ENCODE data around the gene XYLT1. TPM values are rescaled to one million over a fixed set of nuclear protein-coding genes. Genes with fewer than 3 reads are reported as not detected.

XYLT1 gene
- total RNA-seq, 2 donors from 2014 or later: 8.4 to 22.5 TPM

- peak in 1 of 2 donors; percentile 29 for ATAC-seq
- intact Hi-C loops (cut with DNase I): no loop called here
These were observed 116.6 kb downstream of the XYLT1 start for GRCh38 chr16:17354141-17354601.

GRCh38 chr16:17353561-17353960 lies 117.2 kb downstream of the XYLT1 start:
- intact Hi-C loops (cut with DNase I): no loop called here
- DNase-seq (no peak), ATAC-seq (no peak)

More at GRCh38 chr16:17354141-17354601, 116.6 kb downstream of the XYLT1 start:
- DNase-seq: no peak

- ATAC-seq: no peak
- intact Hi-C loops (cut with DNase I): no loop called here
- no peak for DNase-seq
These were observed 119.2 kb downstream of the XYLT1 start for GRCh38 chr16:17351441-17352035.

- peak in 1 of 2 donors; percentile 41 for ATAC-seq
- intact Hi-C loops (cut with DNase I): no loop called here
These were observed 120.6 kb downstream of the XYLT1 start for GRCh38 chr16:17350207-17350606.

GRCh38 chr16:17348826-17349225 lies 121.9 kb downstream of the XYLT1 start:
- DNase-seq: no peak
- intact Hi-C loops (cut with DNase I): loop anchor here in 1 of 2 donors (5.0 to 10.0 kb wide), 3 partner anchors 48 to 484 kb away; no protein-coding TSS in a partner anchor
- no peak for ATAC-seq

More at GRCh38 chr16:17350207-17350606, 120.6 kb downstream of the XYLT1 start:
- DNase-seq: no peak

GRCh38 chr16:17348042-17348783 lies 122.5 kb downstream of the XYLT1 start:
- no peak for DNase-seq
- intact Hi-C loops (cut with DNase I): loop anchor here in 1 of 2 donors (5.0 to 10.0 kb wide), 3 partner anchors 49 to 483 kb away; no protein-coding TSS in a partner anchor

GRCh38 chr16:17347624-17348023 lies 123.1 kb downstream of the XYLT1 start:
- intact Hi-C loops (cut with DNase I): loop anchor here in 1 of 2 donors (5.0 to 10.0 kb wide), 3 partner anchors 50 to 483 kb away; no protein-coding TSS in a partner anchor
- ATAC-seq: peak; percentile 67 to 87
- DNase-seq: peak; percentile 54

More at GRCh38 chr16:17348042-17348783, 122.5 kb downstream of the XYLT1 start:
- ATAC-seq: no peak

GRCh38 chr16:17346621-17347569 lies 123.9 kb downstream of the XYLT1 start:
- intact Hi-C loops (cut with DNase I): loop anchor here in 1 of 2 donors (5.0 to 10.0 kb wide), 3 partner anchors 50 to 482 kb away; no protein-coding TSS in a partner anchor
- peak; percentile 40 to 67 for ATAC-seq
- no peak for DNase-seq

- ATAC-seq (peak; percentile 51 to 62), DNase-seq (peak; percentile 70)
- intact Hi-C loops (cut with DNase I): loop anchor here in 1 of 2 donors (5.0 to 10.0 kb wide), 3 partner anchors 52 to 480 kb away; no protein-coding TSS in a partner anchor
These were observed 125.7 kb downstream of the XYLT1 start for GRCh38 chr16:17345043-17345442.

- intact Hi-C loops (cut with DNase I): loop anchor here in 1 of 2 donors (5.0 to 10.0 kb wide), 3 partner anchors 41 to 479 kb away; no protein-coding TSS in a partner anchor
- peak; percentile 8 to 20 for ATAC-seq
- no peak for DNase-seq
These were observed 127.0 kb downstream of the XYLT1 start for GRCh38 chr16:17343728-17344127.

- peak in 1 of 2 donors; percentile 8 for ATAC-seq
- intact Hi-C loops (cut with DNase I): loop anchor here in 1 of 2 donors (5.0 to 10.0 kb wide), 3 partner anchors 41 to 478 kb away; no protein-coding TSS in a partner anchor
These were observed 127.7 kb downstream of the XYLT1 start for GRCh38 chr16:17343028-17343427.

GRCh38 chr16:17342031-17342430 lies 128.7 kb downstream of the XYLT1 start:
- ATAC-seq (no peak), DNase-seq (no peak)
- intact Hi-C loops (cut with DNase I): loop anchor here in 1 of 2 donors (5.0 to 10.0 kb wide), 3 partner anchors 40 to 477 kb away; no protein-coding TSS in a partner anchor

More at GRCh38 chr16:17343028-17343427, 127.7 kb downstream of the XYLT1 start:
- no peak for DNase-seq

GRCh38 chr16:17340804-17341203 lies 130.0 kb downstream of the XYLT1 start:
- ATAC-seq (no peak), DNase-seq (no peak)
- intact Hi-C loops (cut with DNase I): loop anchor here in 1 of 2 donors (5.0 to 10.0 kb wide), 3 partner anchors 39 to 476 kb away; no protein-coding TSS in a partner anchor

- DNase-seq (peak; percentile 56), ATAC-seq (peak; percentile 52 to 81)
- intact Hi-C loops (cut with DNase I): loop anchor here in 1 of 2 donors (5.0 to 10.0 kb wide), 3 partner anchors 38 to 475 kb away; no protein-coding TSS in a partner anchor
These were observed 130.8 kb downstream of the XYLT1 start for GRCh38 chr16:17339764-17340541.

GRCh38 chr16:17338244-17338643 lies 132.5 kb downstream of the XYLT1 start:
- no peak for DNase-seq
- ATAC-seq: no peak
- intact Hi-C loops (cut with DNase I): no loop called here

GRCh38 chr16:17336530-17336900 lies 134.2 kb downstream of the XYLT1 start:
- ATAC-seq (no peak), DNase-seq (no peak)
- intact Hi-C loops (cut with DNase I): no loop called here

- DNase-seq: no peak
- intact Hi-C loops (cut with DNase I): no loop called here
- ATAC-seq: no peak
These were observed 134.8 kb downstream of the XYLT1 start for GRCh38 chr16:17335826-17336529.

Measured in left cardiac atrium (tissue), 4 donors.